Astrocyte (in vitro differentiated cells and primary cell): ENCODE data around the gene EXOSC9. TPM values are rescaled to one million over a fixed set of nuclear protein-coding genes. Genes with fewer than 3 reads are reported as not detected.
A peak's percentile ranks its signal among the peaks of the same experiment; 100 is the strongest.

Experiments
- DNase-seq: peaks from one replicate; pipeline ENCODE4 v3.0.0-alpha.2; 2010; ENCODE audit warnings: low read depth
- FAIRE-seq: peaks from 2 replicates; lab custom pipeline; 2011; peaks lifted over from hg19 to GRCh38; lab: Jason Lieb, UNC
- H2AFZ ChIP-seq: 2 replicates; pipeline ENCODE4 v1.6.0; 2012; ENCODE audit warnings: low read depth, low read length, inconsistent platforms
- H3K27ac ChIP-seq: 2 replicates; pipeline ENCODE4 v1.5.1; 2011; ENCODE audit warnings: low read depth, low read length, inconsistent platforms
- H3K27me3 ChIP-seq: 2 replicates; pipeline ENCODE4 v1.6.0; 2011; ENCODE audit warnings: low read length, inconsistent platforms; ENCODE audit not compliant: insufficient read depth
- H3K36me3 ChIP-seq: 2 replicates; pipeline ENCODE4 v1.5.1; 2011; ENCODE audit warnings: low read length, inconsistent platforms; ENCODE audit not compliant: insufficient read depth
- H3K4me1 ChIP-seq: 2 replicates; pipeline ENCODE4 v1.5.1; 2011; ENCODE audit warnings: low read length, inconsistent platforms; ENCODE audit not compliant: insufficient read depth
- H3K4me2 ChIP-seq: 2 replicates; pipeline ENCODE4 v1.6.0; 2012; ENCODE audit warnings: low read length, inconsistent platforms
- H3K4me3 ChIP-seq: 2 replicates; pipeline ENCODE4 v1.5.1; 2011; ENCODE audit warnings: low read depth, mild to moderate bottlenecking, low read length, inconsistent platforms; ENCODE audit not compliant: insufficient read depth
- H3K79me2 ChIP-seq: 2 replicates; pipeline ENCODE4 v1.6.0; 2012; ENCODE audit warnings: mild to moderate bottlenecking, low read length, inconsistent platforms; ENCODE audit not compliant: insufficient read depth
- H3K9ac ChIP-seq: 2 replicates; pipeline ENCODE4 v1.6.0; 2012; ENCODE audit warnings: mild to moderate bottlenecking, low read length, inconsistent platforms
- H3K9me3 ChIP-seq: 2 replicates; pipeline ENCODE4 v1.5.1; 2012; ENCODE audit warnings: low read depth, mild to moderate bottlenecking, low read length, inconsistent platforms; ENCODE audit not compliant: insufficient read depth
- H4K20me1 ChIP-seq: 2 replicates; pipeline ENCODE4 v1.6.0; 2012; ENCODE audit warnings: low read length, inconsistent platforms; ENCODE audit not compliant: insufficient read depth
- H3K27ac Mint-ChIP-seq: one replicate; pipeline ENCODE4 v1.8.0; 2021; ENCODE audit warnings: mild to moderate bottlenecking, mixed read lengths; ENCODE audit not compliant: unreplicated experiment
- H3K27me3 Mint-ChIP-seq: one replicate; pipeline ENCODE4 v1.8.0; 2021; ENCODE audit warnings: low read depth, mixed read lengths; ENCODE audit not compliant: unreplicated experiment
- H3K36me3 Mint-ChIP-seq: one replicate; pipeline ENCODE4 v1.8.0; 2021; ENCODE audit warnings: low read depth, mixed read lengths; ENCODE audit not compliant: unreplicated experiment
- H3K4me1 Mint-ChIP-seq: one replicate; pipeline ENCODE4 v1.8.0; 2021; ENCODE audit warnings: low read depth, mixed read lengths; ENCODE audit not compliant: unreplicated experiment
- H3K4me3 Mint-ChIP-seq: one replicate; pipeline ENCODE4 v1.8.0; 2021; ENCODE audit warnings: mild to moderate bottlenecking, moderate library complexity, mixed read lengths; ENCODE audit not compliant: unreplicated experiment
- H3K9me3 Mint-ChIP-seq: one replicate; pipeline ENCODE4 v1.8.0; 2021; ENCODE audit warnings: mild to moderate bottlenecking, mixed read lengths; ENCODE audit not compliant: unreplicated experiment
- CTCF ChIP-seq: IDR thresholded peaks from 2 replicates; pipeline ENCODE4 v1.5.1; 2011; ENCODE audit warnings: low read depth, mild to moderate bottlenecking, inconsistent platforms, low read length, moderate library complexity; ENCODE audit not compliant: insufficient read depth
- EZH2 ChIP-seq: IDR thresholded peaks from 2 replicates; pipeline ENCODE4 v1.6.1; 2012; ENCODE audit warnings: mild to moderate bottlenecking, low read length, inconsistent platforms; ENCODE audit not compliant: insufficient read depth
- total RNA-seq: library from RNA; stranded (reverse); gene quantifications from 2 replicates; pipeline ENCODE4 v1.2.1, GENCODE V29; 2021

Gene EXOSC9
- total RNA-seq, 1 donor from 2014 or later = 18.3 TPM

GRCh38 chr4:121765368-121765705 is 35.8 kb upstream of the EXOSC9 start:
- Mint-ChIP-seq H3K9me3 (no peaks in the 10 kb centered on the region), H3K27me3 (peaks cover 78% of the 10 kb centered on the region), H3K27ac (no peak overlapping the region), H3K36me3 (no peaks in the 10 kb centered on the region), H3K4me1 (no peaks in the 10 kb centered on the region), H3K4me3 (peak overlapping the region; percentile 83)
- Histone ChIP-seq H3K27me3 (peaks cover 21% of the 10 kb centered on the region), H3K36me3 (no peaks in the 10 kb centered on the region), H3K9me3 (no peaks in the 10 kb centered on the region), H3K27ac (no peak overlapping the region), H3K4me2 (peak overlapping the region; percentile 93), H3K79me2 (no peaks in the 10 kb centered on the region), H3K9ac (peak overlapping the region; percentile 50), H3K4me3 (peak overlapping the region; percentile 63), H3K4me1 (no peaks in the 10 kb centered on the region), H4K20me1 (no peaks in the 10 kb centered on the region), H2AFZ (peak overlapping the region; percentile 85)
- no peak for FAIRE-seq
- no peak for TF ChIP-seq CTCF
- no peak for DNase-seq

- no peaks in the 10 kb centered on the region for H3K36me3 ChIP-seq
- no peaks in the 10 kb centered on the region for H4K20me1 ChIP-seq
- H2AFZ ChIP-seq = no peak overlapping the region
- H3K9me3 ChIP-seq = no peaks in the 10 kb centered on the region
- H3K4me3 ChIP-seq = no peak overlapping the region
- TF ChIP-seq CTCF = no peak
- no peak for TF ChIP-seq EZH2
- DNase-seq = no peak
- H3K4me2 ChIP-seq = no peak overlapping the region
- Mint-ChIP-seq H3K9me3 (no peaks in the 10 kb centered on the region), H3K36me3 (no peaks in the 10 kb centered on the region), H3K27me3 (peaks cover 79% of the 10 kb centered on the region), H3K4me1 (no peaks in the 10 kb centered on the region), H3K4me3 (no peak overlapping the region), H3K27ac (no peak overlapping the region)
- FAIRE-seq = no peak
- no peaks in the 10 kb centered on the region for H3K79me2 ChIP-seq
- no peak overlapping the region for H3K27ac ChIP-seq
- no peak overlapping the region for H3K9ac ChIP-seq
- peaks cover 22% of the 10 kb centered on the region for H3K27me3 ChIP-seq
- H3K4me1 ChIP-seq = no peaks in the 10 kb centered on the region
Observed at GRCh38 chr4:121765971-121766538, 35.1 kb upstream of the EXOSC9 start.

- H3K4me1 Mint-ChIP-seq = no peaks in the 10 kb centered on the region
- Histone ChIP-seq H3K4me3 (no peak overlapping the region), H3K36me3 (no peaks in the 10 kb centered on the region), H3K9me3 (no peaks in the 10 kb centered on the region), H3K9ac (no peak overlapping the region), H3K4me1 (no peaks in the 10 kb centered on the region), H3K4me2 (no peak overlapping the region), H2AFZ (no peak overlapping the region), H4K20me1 (no peaks in the 10 kb centered on the region), H3K79me2 (no peaks in the 10 kb centered on the region), H3K27me3 (peaks cover 24% of the 10 kb centered on the region), H3K27ac (no peak overlapping the region)
- H3K27ac Mint-ChIP-seq = no peak overlapping the region
- DNase-seq (no peak), FAIRE-seq (peak; percentile 45)
- no peaks in the 10 kb centered on the region for H3K9me3 Mint-ChIP-seq
- TF ChIP-seq CTCF = no peak
- no peak for TF ChIP-seq EZH2
- no peak overlapping the region for H3K4me3 Mint-ChIP-seq
- H3K36me3 Mint-ChIP-seq = no peaks in the 10 kb centered on the region
- peaks cover 79% of the 10 kb centered on the region for H3K27me3 Mint-ChIP-seq
Observed at GRCh38 chr4:121767166-121767565, 34.0 kb upstream of the EXOSC9 start.
